Adrenal gland (tissue), 5 donors: ENCODE measurements around the gene HSD17B12.

Source experiments
- POLR2A ChIP-seq, 2 donors: fragments of 450-650 bp; IDR thresholded peaks; one replicate each; pipeline ENCODE4 v1.6.1; 2017; ENCODE audit warnings: antibody characterized with exemption in 2 of 2, mild to moderate bottlenecking in 2 of 2, moderate library complexity in 1 of 2
- TF ChIP-seq, protein P1 (sequence below), 6 experiments: fragments of 450-650 bp in 4 of 6; fragments of 200-600 bp in 2 of 6; sonication (generic) in 1 of 6; IDR thresholded peaks; 1 replicate in 5 of 6; 2 replicates in 1 of 6; pipeline versions ENCODE4 v1.5.1 to v1.8.0; 2016 to 2021; ENCODE audit warnings: antibody characterized with exemption in 6 of 6, mild to moderate bottlenecking in 2 of 6, moderate library complexity in 1 of 6
- donor health status: DM: no; HTN: no; CAD: no.

DNA sequence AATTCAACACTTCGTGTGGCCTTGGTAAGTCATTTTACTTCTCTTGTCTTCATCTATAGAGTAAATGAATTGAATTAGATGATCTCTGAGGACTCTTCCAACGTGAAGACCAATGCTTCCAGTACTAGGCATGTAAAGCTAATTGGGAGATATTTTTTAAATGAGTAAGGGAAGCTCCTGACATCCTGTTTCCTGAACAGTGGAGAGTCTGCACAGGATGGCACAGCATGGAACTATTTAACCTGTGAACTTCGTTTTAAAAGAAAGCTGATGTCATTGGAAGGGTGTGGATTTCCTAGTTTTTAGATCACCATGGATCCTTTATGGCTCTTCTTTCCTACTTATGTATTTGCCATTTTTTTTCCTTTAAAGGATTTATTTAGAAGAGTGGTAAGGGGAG lies 48.4 kb upstream of the HSD17B12 start:
- TF ChIP-seq, protein P1, sequence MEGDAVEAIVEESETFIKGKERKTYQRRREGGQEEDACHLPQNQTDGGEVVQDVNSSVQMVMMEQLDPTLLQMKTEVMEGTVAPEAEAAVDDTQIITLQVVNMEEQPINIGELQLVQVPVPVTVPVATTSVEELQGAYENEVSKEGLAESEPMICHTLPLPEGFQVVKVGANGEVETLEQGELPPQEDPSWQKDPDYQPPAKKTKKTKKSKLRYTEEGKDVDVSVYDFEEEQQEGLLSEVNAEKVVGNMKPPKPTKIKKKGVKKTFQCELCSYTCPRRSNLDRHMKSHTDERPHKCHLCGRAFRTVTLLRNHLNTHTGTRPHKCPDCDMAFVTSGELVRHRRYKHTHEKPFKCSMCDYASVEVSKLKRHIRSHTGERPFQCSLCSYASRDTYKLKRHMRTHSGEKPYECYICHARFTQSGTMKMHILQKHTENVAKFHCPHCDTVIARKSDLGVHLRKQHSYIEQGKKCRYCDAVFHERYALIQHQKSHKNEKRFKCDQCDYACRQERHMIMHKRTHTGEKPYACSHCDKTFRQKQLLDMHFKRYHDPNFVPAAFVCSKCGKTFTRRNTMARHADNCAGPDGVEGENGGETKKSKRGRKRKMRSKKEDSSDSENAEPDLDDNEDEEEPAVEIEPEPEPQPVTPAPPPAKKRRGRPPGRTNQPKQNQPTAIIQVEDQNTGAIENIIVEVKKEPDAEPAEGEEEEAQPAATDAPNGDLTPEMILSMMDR (IDR thresholded peaks at IDR 0.05): no peak
- TF ChIP-seq POLR2A (IDR thresholded peaks at IDR 0.05): no peak
